SU-DHL-6 (cell line): ENCODE results near the gene LYPD6.

Experiments used
- H2AFZ ChIP-seq: fragments of 200-600 bp; sonication (generic); 2 replicates; pipeline ENCODE4 v1.6.1; 2014; ENCODE audit warnings: low read depth, mild to moderate bottlenecking, moderate library complexity, mixed read lengths, antibody characterized with exemption, low read length; ENCODE audit not compliant: severe bottlenecking
- H3F3A ChIP-seq: fragments of 200-600 bp; shearing (Covaris generic); 2 replicates; pipeline ENCODE4 v1.6.0; 2016; ENCODE audit warnings: antibody characterized with exemption, mild to moderate bottlenecking; ENCODE audit not compliant: insufficient read depth
- H3K27ac ChIP-seq: fragments of 200-600 bp; sonication (generic); 2 replicates; pipeline ENCODE4 v1.5.1; 2016; ENCODE audit warnings: low read depth, mild to moderate bottlenecking, low read length, moderate library complexity, mixed read lengths
- H3K27me3 ChIP-seq: fragments of 200-600 bp; sonication (generic), shearing (Covaris generic); 2 replicates; pipeline ENCODE4 v1.6.0; 2014; ENCODE audit warnings: mild to moderate bottlenecking, low read length
- H3K36me3 ChIP-seq: fragments of 200-600 bp; sonication (generic); 2 replicates; pipeline ENCODE4 v1.6.1; 2014; ENCODE audit warnings: mild to moderate bottlenecking, low read length, mixed read lengths
- H3K4me2 ChIP-seq: fragments of 300-600, 200-600 bp; shearing (Covaris generic), sonication (generic); 2 replicates; pipeline ENCODE4 v1.6.0; 2014; ENCODE audit warnings: low read length, low read depth, mild to moderate bottlenecking; ENCODE audit not compliant: poor library complexity, severe bottlenecking
- H3K4me3 ChIP-seq: fragments of 200-600 bp; sonication (generic); 2 replicates; pipeline ENCODE4 v1.5.1; 2014; ENCODE audit warnings: antibody characterized with exemption, low read length, mild to moderate bottlenecking, mixed read lengths; ENCODE audit not compliant: insufficient read depth, poor library complexity, severe bottlenecking
- H3K79me2 ChIP-seq: fragments of 200-600 bp; sonication (generic); 2 replicates; pipeline ENCODE4 v1.6.1; 2014; ENCODE audit warnings: mild to moderate bottlenecking, low read length, moderate library complexity; ENCODE audit not compliant: insufficient read depth
- H3K9ac ChIP-seq: fragments of 200-600 bp; sonication (generic); 2 replicates; pipeline ENCODE4 v1.7.0; 2014; ENCODE audit warnings: mild to moderate bottlenecking, low read length
- H3K9me2 ChIP-seq: fragments of 200-600 bp; sonication (generic); replicated peaks from 2 replicates; pipeline ENCODE4 v1.6.1; 2014; ENCODE audit warnings: low read length; ENCODE audit not compliant: insufficient read depth
- H3K9me3 ChIP-seq: fragments of 200-600 bp; sonication (generic); 2 replicates; pipeline ENCODE4 v1.6.1; 2014; ENCODE audit warnings: low read length, mixed read lengths; ENCODE audit not compliant: insufficient read depth
- H4K20me1 ChIP-seq: fragments of 200-600 bp; sonication (generic); 2 replicates; pipeline ENCODE4 v1.6.1; 2014; ENCODE audit warnings: low read depth, mild to moderate bottlenecking, antibody characterized with exemption, low read length, moderate library complexity, mixed read lengths
- EZH2phosphoT487 ChIP-seq: fragments of 200-600 bp; sonication (generic), shearing (Covaris generic); conservative IDR thresholded peaks from 2 replicates; pipeline ENCODE4 v1.6.1; 2018; ENCODE audit warnings: mild to moderate bottlenecking, antibody characterized with exemption, low read length, moderate library complexity, mixed read lengths
- TF ChIP-seq, protein P1 (sequence below): fragments of 200-600 bp; sonication (generic); IDR thresholded peaks from one replicate; pipeline ENCODE4 v1.5.1; 2017; ENCODE audit warnings: antibody characterized with exemption, mild to moderate bottlenecking, low read length, moderate library complexity; ENCODE audit not compliant: insufficient read depth, poor library complexity, severe bottlenecking

Gene LYPD6

DNA sequence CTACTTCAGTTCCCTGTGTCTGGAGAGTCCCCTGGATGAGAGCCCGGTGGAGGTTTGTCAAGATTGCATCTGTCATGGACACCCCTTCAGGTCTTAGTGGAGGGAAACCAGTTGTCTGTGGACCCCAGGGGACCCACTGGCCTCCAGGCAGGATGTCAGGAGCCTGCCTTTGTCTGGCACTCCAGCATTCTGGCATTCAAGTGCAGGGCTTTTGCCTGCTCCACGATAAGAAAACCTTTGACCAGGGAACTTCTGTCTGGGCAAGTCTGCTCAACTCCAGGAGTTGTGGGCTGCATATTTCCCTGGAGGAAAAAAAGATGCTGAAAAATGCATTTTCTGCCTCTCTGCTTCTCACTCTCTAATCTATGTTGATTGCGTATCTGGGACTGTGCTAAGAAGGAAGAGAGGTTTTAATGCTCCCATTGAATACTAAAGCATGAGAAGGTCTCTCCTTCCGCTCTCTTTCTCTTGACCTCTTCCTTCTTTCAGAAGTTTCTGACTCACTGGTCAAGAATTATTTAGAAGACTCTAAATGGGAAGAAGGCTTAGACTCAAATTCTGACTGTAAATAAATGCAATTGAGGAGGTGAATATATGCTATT, 152.7 kb downstream of the LYPD6 start:
- TF ChIP-seq, protein P1, sequence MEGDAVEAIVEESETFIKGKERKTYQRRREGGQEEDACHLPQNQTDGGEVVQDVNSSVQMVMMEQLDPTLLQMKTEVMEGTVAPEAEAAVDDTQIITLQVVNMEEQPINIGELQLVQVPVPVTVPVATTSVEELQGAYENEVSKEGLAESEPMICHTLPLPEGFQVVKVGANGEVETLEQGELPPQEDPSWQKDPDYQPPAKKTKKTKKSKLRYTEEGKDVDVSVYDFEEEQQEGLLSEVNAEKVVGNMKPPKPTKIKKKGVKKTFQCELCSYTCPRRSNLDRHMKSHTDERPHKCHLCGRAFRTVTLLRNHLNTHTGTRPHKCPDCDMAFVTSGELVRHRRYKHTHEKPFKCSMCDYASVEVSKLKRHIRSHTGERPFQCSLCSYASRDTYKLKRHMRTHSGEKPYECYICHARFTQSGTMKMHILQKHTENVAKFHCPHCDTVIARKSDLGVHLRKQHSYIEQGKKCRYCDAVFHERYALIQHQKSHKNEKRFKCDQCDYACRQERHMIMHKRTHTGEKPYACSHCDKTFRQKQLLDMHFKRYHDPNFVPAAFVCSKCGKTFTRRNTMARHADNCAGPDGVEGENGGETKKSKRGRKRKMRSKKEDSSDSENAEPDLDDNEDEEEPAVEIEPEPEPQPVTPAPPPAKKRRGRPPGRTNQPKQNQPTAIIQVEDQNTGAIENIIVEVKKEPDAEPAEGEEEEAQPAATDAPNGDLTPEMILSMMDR: no peak
- TF ChIP-seq EZH2phosphoT487: no peak

DNA sequence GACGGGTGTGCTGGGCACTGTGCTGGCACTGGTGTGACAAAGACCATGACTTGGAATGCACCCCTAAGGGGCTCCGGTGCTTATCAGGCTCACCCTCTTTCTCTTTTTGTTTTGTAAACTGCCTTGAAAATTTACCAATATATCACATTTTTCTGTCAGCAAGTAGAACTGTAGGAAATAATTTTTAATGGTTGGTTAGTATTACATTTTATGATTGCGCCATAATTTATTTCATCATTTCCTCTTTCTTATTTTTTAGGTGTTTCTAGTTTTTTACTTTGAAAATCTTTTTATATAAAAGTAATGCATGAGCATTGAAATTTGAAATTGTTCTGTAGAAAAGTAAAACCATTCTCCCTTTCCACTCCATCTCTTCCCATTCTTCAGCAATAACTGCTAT, 156.3 kb downstream of the LYPD6 start:
- H3F3A ChIP-seq: no peaks in the 10 kb centered on the region

More for the DNA sequence above, 152.7 kb downstream of the LYPD6 start:
- Histone ChIP-seq H3K36me3 (no peaks in the 10 kb centered on the region), H3K79me2 (no peaks in the 10 kb centered on the region), H3K4me3 (no peak overlapping the region), H3K9me3 (no peaks in the 10 kb centered on the region), H3K27me3 (0 out of 2 replicates have a peak, but pooled peaks cover 4% of the 10 kb centered on the region), H3K4me2 (no peak overlapping the region), H3K9me2 (no peaks in the 10 kb centered on the region), H3F3A (no peaks in the 10 kb centered on the region), H2AFZ (no peak overlapping the region), H3K27ac (no peak overlapping the region), H4K20me1 (no peaks in the 10 kb centered on the region), H3K9ac (no peak overlapping the region)

DNA sequence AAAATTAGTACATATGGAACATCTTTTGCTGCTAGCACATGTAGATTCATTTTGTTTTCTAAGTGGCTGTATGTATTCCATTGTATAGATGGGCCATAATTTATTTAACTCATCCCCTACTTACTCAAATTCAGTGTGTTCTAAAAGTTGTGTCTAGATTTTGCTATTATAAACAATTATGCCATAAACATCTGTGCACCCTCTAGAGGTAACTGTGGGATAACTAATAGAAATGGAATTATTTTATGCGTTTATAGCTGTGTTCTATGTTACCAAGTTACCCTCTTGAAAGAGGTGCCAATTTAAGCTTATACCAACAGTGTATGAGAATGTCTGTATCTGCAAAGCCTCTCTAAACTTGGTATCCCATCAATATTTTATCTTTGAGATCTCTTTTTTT, 156.8 kb downstream of the LYPD6 start:
- no peak for TF ChIP-seq EZH2phosphoT487
- TF ChIP-seq, protein P1: no peak
- Histone ChIP-seq H3F3A (no peaks in the 10 kb centered on the region), H3K79me2 (no peaks in the 10 kb centered on the region), H3K9ac (no peak overlapping the region), H2AFZ (no peak overlapping the region), H3K27ac (no peak overlapping the region), H3K4me3 (no peak overlapping the region), H3K9me3 (no peaks in the 10 kb centered on the region), H3K4me2 (no peak overlapping the region), H3K9me2 (no peaks in the 10 kb centered on the region), H3K27me3 (no peaks in the 10 kb centered on the region), H4K20me1 (no peaks in the 10 kb centered on the region), H3K36me3 (no peaks in the 10 kb centered on the region)

More for the DNA sequence above, 156.3 kb downstream of the LYPD6 start:
- no peaks in the 10 kb centered on the region for H3K79me2 ChIP-seq
- no peak overlapping the region for H3K4me3 ChIP-seq
- H3K27ac ChIP-seq: no peak overlapping the region
- no peak overlapping the region for H2AFZ ChIP-seq
- H3K9ac ChIP-seq: no peak overlapping the region
- H3K9me3 ChIP-seq: no peaks in the 10 kb centered on the region
- H3K36me3 ChIP-seq: no peaks in the 10 kb centered on the region
- H4K20me1 ChIP-seq: no peaks in the 10 kb centered on the region
- H3K27me3 ChIP-seq: no peaks in the 10 kb centered on the region
- TF ChIP-seq EZH2phosphoT487: no peak
- TF ChIP-seq, protein P1: no peak
- no peaks in the 10 kb centered on the region for H3K9me2 ChIP-seq
- H3K4me2 ChIP-seq: no peak overlapping the region
